Ramos (cell line): Measurements from ENCODE around the gene CRELD2.

Experiments used
- in situ Hi-C: fragments of 300-500 bp; cut with MboI; formaldehyde crosslinking; loops from one replicate; pipeline ENCODE4 v1.14.3; 2022; ENCODE audit warnings: low sequenced_read_pairs; ENCODE audit not compliant: unreplicated experiment

The CRELD2 gene

DNA sequence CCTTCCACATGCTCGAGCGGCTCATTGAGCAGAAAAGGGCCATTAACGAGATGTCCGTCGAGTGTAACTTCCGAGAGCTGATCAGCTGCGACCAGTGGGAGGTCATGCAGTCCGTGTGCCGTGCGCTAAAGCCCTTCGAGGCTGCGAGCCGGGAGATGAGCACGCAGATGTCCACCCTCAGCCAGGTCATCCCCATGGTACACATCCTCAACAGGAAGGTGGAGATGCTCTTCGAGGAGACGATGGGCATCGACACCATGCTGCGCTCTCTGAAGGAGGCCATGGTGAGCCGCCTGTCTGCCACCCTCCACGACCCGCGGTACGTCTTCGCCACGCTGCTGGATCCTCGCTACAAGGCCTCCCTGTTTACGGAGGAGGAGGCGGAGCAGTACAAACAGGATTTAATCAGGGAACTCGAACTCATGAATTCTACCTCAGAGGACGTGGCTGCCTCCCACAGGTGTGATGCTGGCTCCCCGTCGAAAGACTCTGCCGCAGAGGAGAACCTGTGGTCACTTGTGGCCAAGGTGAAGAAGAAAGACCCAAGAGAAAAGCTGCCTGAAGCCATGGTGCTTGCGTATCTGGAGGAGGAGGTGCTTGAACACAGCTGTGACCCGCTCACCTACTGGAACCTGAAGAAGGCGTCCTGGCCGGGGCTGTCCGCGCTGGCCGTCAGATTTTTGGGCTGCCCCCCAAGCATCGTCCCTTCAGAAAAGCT is 31.9 kb upstream of the CRELD2 start:
- in situ Hi-C loops, result no loop called here

DNA sequence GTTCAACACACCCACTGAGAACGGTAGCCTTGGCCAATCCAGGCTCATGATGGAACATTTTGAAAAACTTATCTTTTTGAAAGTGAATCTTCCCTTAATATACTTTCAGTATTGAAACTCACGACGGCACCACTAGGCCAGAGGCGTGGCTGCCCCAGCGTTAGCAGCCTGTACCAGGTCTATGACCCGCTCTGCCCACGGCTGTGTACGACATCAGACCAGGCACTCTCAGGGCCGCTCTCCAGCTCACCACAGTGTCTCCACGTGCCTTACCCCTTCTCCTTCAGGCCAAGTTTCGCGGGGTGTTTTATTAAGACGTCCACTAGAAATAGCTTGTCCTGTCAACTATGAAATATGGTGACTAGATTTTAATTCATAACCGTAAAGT is 31.4 kb upstream of the CRELD2 start:
- in situ Hi-C loops, result no loop called here

DNA sequence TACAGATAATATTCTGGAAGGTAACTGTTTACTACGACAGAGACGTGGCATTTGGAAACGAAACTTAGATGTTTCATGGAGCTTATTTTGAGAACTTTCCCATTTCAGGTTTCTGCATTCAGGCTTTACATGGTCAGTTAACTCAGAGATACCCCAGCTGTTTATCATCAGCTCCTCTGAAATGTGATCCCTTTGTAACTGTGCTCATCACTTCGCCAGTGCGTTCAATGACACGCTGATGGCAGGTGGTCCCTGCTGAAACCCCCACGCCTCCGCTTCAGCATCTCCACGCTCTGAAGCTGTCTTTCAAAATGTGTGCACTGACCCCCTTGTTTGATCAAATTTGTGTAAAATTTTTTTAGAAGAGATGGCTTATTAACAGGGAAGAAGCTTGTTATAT is 30.7 kb upstream of the CRELD2 start:
- in situ Hi-C loops, result no loop called here

DNA sequence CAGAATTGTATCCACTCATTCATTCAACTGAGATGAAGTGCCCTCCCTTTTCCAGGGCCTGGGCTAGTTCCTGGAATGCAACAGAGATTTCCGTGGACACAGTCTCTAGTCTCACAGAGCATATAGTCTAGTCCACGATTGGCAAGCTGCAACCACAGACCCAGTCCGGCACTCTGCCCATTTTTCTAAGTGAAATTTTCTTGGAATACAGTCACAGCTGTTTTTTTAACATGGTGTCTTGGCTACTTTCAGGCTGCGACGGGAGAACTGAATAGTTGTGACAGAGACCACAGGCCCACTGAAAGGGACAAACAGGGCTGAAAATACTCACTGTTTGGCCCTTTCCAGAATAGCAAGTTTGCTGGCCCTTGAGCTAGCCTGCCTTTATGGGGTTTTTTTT is 29.4 kb upstream of the CRELD2 start:
- in situ Hi-C loops, result no loop called here

DNA sequence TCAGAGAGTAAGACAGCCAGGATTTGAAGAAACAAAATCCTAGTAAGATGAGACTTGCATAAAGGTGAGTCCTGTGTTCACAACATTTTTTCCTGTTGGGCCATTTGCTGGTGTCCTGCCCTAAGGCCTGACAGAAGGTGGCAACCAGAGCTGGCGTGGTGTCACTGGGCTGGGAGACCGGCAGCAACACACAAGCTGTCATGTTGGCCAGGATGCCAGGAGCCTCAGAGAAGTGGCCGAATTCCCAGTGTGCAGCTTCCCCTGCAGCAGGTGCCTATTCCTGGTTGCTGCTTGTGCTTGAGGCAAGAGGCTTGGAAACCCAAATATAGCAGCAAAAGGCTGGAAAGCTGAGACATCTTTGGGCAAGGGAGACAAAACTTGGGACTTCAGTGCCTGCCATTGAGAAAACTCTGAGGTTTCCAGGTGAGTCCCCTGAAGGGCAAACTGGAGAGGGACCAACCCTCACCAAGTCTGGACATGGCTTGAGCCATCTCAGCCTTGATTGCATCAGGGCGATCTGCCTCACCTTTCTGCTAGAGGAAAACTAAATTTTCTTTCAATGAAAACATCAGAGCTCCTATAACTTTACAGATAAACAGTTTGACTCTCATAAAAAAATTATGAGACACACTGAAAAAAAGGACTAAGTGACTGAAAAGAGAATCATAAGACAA is 26.1 kb upstream of the CRELD2 start:
- in situ Hi-C loops, result no loop called here

DNA sequence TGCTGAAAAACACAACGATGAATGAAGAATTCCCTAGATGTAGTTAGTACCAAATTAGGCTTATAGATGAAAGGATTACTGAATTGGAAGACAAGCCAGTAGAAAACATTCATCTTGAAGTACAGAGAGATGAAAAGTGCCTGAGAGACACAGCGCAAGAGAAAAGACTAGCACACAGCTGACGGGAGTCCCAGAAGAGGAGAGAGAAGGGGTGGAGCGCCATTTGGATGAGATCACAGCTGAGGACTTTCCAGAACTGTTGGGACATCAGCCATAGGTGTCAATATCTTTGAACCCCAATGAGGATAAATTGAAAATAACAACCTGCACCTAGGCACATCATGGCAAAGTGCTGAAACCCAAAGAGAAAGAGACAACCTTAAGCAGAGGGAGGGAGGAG is 25.4 kb upstream of the CRELD2 start:
- in situ Hi-C loops, result no loop called here

DNA sequence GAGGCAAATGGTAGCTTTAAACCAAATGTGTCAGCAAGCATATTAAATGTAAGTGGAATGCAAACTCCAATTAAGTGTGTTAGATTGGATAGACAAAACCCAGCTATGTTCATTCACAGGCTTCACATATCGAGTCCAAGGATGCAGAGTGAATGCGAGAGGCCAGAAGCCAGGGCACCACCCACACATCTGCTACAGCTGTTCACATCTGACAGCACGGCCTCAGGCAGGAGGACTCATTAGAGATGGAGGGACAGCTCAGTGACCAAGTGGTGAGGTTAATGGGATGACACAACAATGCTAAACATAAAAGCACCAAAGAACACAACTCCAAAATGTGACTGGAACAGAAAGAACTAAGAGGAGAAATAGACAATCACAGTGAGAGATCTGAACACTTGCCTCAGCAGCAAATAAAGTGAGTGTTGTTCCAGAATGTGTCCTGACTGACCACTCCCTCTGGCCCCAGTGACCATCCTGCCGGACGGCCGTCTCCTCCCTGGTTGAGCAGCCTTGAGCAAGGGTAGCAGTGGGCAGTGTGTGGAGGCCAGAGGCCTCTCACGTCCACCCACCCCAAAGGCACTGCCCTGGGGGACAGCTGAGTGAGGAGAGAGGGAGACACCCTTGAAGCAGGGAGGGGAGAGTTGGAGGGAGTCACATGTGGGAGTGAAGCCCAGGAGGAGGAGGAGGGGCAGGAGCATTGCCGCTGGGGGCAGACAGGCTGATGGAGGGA is 23.9 kb upstream of the CRELD2 start:
- in situ Hi-C loops, result no loop called here

DNA sequence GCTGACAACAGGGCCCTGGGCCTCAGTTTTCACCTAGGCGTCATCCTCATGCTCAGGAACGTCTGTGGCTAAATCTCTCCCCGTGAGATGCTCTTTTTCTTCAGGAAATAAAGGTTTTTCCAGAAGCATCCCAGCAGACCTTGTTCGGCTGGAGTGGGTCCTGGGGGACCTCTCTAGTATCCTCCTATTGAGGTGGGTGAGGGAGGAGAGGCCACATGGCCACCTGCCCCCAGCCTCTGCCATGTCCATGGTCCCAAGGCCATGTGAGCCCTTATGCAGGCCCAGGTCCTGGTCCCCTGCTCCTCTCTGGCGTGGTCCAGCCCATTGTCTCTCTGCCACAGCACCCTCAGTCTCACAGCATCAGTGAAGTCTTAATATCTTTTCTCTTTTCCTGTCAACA is 22.2 kb upstream of the CRELD2 start:
- in situ Hi-C loops, result no loop called here

DNA sequence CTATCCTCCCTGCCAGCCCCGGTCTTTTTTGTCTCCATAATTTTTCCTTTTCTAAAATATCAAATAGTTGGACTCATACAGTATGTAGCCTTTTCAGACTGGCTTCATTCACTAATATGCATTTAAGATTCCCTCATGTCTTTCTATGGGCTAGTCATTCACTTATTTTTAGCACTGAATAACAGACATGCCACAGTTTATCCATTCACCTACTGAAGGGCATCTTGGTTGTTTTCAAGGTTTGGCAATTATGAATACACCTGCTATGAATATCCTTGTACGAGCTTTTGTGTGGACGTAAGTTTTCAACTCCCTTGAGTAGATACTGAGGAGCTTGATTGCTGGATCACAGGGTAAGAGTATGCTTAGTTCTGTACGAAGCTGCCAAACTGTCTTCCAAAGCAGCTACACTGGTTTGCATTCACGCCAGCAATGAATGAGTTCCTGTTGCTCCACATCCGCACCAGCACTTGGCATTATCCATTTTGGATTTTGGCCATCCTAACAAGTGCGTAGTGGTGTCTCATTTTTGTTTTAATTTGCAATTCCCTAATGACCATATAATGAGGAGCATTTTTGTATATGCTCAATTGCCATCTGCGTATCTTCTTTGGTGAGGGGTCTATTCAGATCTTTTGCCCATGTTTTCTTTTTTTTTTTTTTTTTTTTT is 21.3 kb upstream of the CRELD2 start:
- in situ Hi-C loops, result no loop called here

DNA sequence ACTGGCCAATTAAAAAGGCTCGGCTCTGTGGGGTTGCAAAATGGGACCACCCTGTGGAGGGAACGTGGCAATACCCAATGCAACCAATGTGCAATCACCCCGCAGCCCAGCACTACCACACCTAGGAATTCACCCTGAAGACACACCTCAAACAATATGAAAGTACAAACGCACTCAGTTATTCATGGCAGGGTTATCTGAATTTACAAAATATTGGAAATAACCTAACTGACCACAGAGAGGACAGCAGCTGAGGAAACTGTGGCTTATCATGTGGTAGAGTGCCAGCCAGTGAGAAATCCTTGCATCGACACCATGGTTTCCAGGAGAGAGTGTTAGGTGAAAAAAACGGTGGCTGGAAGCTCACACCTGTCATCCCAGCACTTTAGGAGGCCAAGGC is 18.9 kb upstream of the CRELD2 start:
- in situ Hi-C loops, result no loop called here

DNA sequence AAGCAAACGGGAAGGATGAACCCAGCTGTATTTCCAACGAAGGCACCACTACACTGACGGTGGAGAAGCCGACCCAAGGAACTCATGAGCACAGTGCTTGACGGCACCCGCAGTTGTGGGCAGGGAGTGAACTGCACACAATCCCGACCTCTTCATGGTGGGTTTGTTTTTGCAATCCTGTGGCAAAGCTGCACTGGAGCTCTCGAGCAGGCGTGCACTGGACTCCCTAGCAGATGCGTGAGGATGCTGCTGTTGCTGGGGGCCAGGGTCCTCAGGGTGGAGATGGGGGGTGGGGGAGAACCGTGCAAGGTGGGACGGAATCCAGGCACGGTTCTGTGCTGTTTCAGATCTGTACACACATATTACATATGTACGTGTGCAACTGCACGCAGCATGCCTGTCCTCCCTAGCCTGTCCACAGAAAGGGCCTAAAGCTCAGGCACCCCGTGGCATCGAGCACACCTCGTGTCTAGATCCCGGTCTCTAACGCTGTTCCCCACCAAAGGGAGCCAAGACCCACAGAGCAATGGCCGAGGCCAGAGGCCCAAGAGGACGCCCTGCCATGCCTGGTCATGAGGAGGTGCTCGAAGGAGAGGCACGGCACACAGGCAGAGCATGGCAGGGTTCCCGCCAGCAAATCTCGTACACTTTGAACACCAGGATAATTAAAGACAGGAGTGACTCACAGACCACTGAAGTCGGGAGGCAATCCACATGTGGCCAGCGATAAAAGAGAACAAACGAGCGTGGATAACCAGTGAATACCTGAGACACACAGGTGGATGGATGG is 17.8 kb upstream of the CRELD2 start:
- in situ Hi-C loops, result no loop called here

DNA sequence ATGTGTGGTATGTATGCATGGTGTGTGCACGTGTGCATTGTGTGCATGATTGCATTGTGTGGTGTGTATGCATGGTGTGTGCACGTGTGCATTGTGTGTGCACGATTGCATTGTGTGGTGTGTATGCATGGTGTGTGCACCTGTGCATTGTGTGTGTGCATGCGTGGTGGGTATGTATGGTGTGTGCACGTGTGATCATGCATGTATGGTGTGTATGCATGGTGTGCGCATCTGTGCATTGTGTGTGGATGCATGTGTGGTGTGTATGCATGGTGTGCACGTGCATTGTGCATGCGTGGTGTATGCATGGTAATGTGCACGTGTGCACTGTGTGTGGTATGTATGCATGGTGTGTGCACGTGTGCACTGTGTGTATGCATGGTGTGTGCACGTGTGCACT is 17.0 kb upstream of the CRELD2 start:
- in situ Hi-C loops, result no loop called here

DNA sequence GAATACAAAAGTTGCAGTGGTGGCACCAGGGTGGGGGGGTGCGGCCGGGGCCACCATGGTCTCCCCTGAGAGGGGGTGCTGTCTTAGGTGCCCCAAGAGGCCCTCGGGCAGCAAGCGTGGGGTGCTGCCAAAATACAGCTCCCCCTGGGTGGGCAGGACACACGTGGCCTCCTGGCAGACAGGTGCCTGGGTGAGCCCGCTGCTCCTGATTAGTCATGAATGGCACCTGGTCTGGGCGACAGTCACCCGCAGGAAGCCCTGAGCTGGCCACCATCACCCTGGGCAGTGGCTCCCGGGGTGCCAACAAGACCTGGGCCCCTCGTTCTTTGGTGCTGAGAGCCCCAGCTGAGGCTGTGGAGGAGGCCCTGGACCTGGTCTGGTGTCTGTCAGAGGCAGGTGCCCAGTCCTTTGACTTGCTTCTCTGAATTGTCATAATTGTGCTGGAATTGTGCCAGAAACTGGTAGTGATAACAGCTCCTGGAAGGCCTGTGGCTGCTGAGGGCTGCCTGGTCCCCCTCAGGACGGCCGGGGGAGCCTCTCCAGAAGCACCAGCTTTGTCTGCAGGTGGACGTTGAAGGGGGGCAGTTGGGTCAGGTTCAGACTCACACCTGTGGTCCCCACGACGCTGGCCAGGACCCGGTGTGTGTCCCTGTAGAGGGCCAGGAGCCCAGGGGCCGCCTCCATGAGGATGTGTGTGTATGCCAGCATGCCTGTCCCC is 15.0 kb upstream of the CRELD2 start:
- in situ Hi-C loops, result no loop called here

DNA sequence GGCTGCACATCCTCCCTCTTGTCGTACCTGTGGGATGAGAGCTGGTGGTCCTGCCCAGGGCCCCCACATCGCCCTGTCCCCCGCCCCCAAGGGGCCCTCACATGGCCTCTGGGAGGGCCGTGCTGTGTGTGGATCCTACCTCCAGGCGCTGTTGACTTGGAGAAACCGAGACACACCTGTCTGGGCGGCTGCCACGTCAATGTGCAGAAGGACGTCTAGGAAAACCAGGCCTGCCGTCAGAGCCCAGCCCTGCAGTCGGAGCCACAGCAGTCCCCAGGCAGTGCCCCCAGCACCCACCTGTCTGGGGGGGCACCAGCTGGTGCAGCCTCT is 14.4 kb upstream of the CRELD2 start:
- in situ Hi-C loops, result no loop called here

DNA sequence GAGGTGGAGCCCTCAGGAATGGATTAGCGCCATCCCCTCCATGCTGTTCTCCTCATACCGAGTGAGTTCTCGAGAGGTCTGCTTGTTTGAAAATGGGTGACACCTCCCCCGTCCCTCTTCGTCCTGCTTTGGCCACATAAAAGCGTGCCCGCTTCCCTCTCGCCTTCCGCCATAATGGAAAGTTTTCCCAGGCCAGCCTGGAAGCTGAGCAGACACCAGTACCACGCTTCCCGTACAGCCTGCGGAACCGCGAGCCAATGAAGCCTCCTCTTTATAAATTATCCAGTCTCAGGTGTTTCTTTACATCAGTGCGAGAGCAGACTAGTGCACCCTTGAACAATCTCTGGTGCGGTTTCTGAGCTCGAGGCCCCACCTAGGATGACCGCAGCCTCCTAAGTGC is 13.0 kb upstream of the CRELD2 start:
- in situ Hi-C loops, result no loop called here

DNA sequence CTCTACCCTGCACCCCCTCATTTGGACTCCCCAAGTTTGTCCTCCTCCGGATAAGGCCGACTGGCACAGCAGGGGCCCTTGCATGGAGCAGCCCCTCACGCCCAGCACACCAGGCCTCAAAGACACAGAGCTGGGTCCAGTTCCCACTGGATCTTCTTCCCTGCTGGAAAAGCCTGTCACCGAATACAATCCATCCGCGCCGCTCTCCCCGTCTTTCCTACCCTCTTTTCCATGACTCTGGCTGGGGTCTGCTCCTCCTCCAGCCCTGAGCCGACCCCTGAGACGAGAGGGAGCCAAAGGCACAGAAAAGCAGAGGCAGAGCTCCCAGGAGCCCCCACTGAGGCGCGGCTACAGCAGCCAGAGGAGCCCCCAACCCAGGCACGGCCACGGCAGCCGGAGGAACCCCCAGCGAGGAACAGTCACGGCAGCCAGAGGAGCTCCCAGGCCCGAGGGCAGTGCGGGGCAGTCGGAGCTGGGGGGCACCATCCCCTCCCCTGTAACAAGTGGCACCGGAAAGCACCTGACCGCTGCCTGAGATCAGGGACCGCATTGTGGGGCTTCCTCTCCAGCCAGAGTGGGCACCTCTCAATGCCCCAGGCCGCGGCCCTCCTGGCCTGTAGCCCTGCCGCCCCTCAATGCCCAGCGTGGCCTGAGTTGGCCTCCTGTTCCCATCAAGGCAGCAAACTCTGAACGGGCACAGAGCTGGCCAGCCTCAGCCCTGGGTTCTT is 12.2 kb upstream of the CRELD2 start:
- in situ Hi-C loops, result no loop called here

DNA sequence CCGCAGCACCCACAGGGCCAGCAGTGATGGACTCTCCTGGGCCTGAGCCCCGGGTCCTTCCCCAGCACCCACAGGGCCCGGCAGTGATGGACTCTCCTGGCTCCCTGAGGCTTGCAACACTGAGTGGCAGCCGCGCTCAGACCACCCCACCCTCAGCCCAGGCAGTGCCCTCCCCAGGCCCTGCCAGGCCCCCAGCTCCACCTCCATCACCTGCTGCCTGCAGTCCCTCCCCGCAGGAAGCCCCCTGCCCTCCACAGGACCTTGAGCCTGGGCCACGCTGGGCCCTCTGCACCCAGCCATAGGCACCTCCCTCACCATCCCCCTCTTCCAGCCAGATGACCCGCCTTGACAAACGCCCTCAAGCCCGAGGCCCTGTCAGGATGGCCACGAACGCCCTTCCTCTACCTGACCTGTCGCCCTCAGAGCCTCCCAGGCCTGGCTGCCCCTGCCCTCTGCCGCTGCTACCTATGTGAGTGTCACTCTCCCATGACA is 11.6 kb upstream of the CRELD2 start:
- in situ Hi-C loops, result no loop called here

DNA sequence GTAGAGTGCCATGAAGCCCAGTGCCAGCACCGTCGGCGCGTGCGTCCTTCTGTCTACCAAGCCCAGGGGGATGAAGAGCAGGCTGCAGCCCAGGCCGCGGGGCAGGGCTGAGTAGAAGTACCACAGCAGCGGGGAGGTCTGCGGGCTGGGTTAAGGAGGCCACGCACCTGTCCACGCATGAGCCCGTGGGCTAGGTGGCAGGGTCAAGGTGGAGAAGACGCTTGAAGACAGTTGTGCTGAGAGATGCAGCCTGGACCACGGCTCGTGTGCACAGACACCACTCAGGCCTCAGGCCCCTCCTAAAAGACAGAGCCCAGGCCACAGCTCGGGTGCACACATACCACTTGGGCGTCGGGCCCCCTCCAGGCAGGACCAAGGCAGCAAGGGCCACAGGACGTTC is 10.6 kb upstream of the CRELD2 start:
- in situ Hi-C loops, result no loop called here
